IMR-90 (cell line): ENCODE measurements around the gene ITCH. TPM values are rescaled to one million over a fixed set of nuclear protein-coding genes. Genes with fewer than 3 reads are reported as not detected.

Source experiments
- ATAC-seq: fragments of 200-7000 bp; cut with Tn5 transposase; 2 replicates; pipeline ENCODE4 v1.9.1; 2020; ENCODE audit warnings: low read depth, mild to moderate bottlenecking, moderate library complexity
- BruUV-seq: library from RNA; stranded (reverse); fragments of 400-500 nt; replicated peaks from 2 replicates; lab custom pipeline; 2021; lab: Mats Ljungman, UMichigan
- CTCF ChIA-PET: fragments of 300-600 bp; formaldehyde crosslinking; extraction: SDS; loops from one replicate; lab custom pipeline; 2021; ENCODE audit warnings: antibody characterized with exemption; lab: Yijun Ruan, JAX
- POLR2A ChIA-PET: fragments of 300-600 bp; sonication (Branson Sonifier 250); formaldehyde crosslinking; loops from one replicate; lab custom pipeline; 2022; ENCODE audit warnings: antibody characterized with exemption; ENCODE audit not compliant: unreplicated experiment; lab: Charles Lee
- DNase-seq: peaks from one replicate; pipeline ENCODE4 v3.0.0; 2013
- H2AFZ ChIP-seq: replicated peaks from 2 replicates; pipeline ENCODE3; 2013; ENCODE audit warnings: low read length, mild to moderate bottlenecking; ENCODE audit not compliant: poor library complexity
- H2AK5ac ChIP-seq: 2 replicates; pipeline ENCODE4 v1.6.1; 2013; ENCODE audit warnings: low read depth, low read length, inconsistent platforms
- H2AK9ac ChIP-seq: replicated peaks from 2 replicates; pipeline ENCODE3; 2013; ENCODE audit warnings: mild to moderate bottlenecking, low read depth, low read length, moderate library complexity; ENCODE audit not compliant: poor library complexity
- H2BK120ac ChIP-seq: 2 replicates; pipeline ENCODE4 v1.6.1; 2013; ENCODE audit warnings: low read depth, low read length, inconsistent platforms
- H2BK15ac ChIP-seq: 3 replicates; pipeline ENCODE4 v1.6.1; 2013; ENCODE audit warnings: low read depth, low read length, inconsistent platforms
- H2BK20ac ChIP-seq: 2 replicates; pipeline ENCODE4 v1.6.1; 2013; ENCODE audit warnings: low read depth, mild to moderate bottlenecking, inconsistent platforms, low read length, moderate library complexity
- H2BK5ac ChIP-seq: 2 replicates; pipeline ENCODE4 v1.6.1; 2013; ENCODE audit warnings: mild to moderate bottlenecking, low read depth, low read length, inconsistent platforms; ENCODE audit not compliant: poor library complexity, severe bottlenecking
- H3K14ac ChIP-seq: replicated peaks from 2 replicates; pipeline ENCODE4 v1.6.1; 2013; ENCODE audit warnings: low read depth, low read length, inconsistent platforms
- H3K18ac ChIP-seq: 2 replicates; pipeline ENCODE4 v1.6.1; 2013; ENCODE audit warnings: low read depth, low read length, control low read depth
- H3K23ac ChIP-seq: 2 replicates; pipeline ENCODE4 v1.6.1; 2013; ENCODE audit warnings: low read depth, low read length, inconsistent platforms
- H3K27ac ChIP-seq: 2 replicates; pipeline ENCODE4 v1.5.1; 2013; ENCODE audit warnings: mild to moderate bottlenecking, control low read depth, low read length; ENCODE audit not compliant: insufficient read depth
- H3K27me3 ChIP-seq: 2 replicates; pipeline ENCODE4 v1.6.1; 2013; ENCODE audit warnings: low read length; ENCODE audit not compliant: control insufficient read depth, insufficient read depth
- H3K36me3 ChIP-seq: 2 replicates; pipeline ENCODE4 v1.6.1; 2013; ENCODE audit warnings: low read length, mixed read lengths; ENCODE audit not compliant: control insufficient read depth, insufficient read depth
- H3K4ac ChIP-seq: 2 replicates; pipeline ENCODE4 v1.6.1; 2013; ENCODE audit warnings: low read depth, low read length, inconsistent platforms
- H3K4me1 ChIP-seq: 2 replicates; pipeline ENCODE4 v1.6.1; 2013; ENCODE audit warnings: low read length, mixed read lengths; ENCODE audit not compliant: control insufficient read depth, insufficient read depth
- H3K4me2 ChIP-seq: 2 replicates; pipeline ENCODE4 v1.6.1; 2013; ENCODE audit warnings: low read depth, mild to moderate bottlenecking, control low read depth, low read length, moderate library complexity
- H3K4me3 ChIP-seq: 2 replicates; pipeline ENCODE4 v1.5.1; 2013; ENCODE audit warnings: low read depth, mild to moderate bottlenecking, control low read depth, low read length, moderate library complexity; ENCODE audit not compliant: insufficient read depth
- H3K56ac ChIP-seq: 2 replicates; pipeline ENCODE4 v1.6.1; 2013; ENCODE audit warnings: low read length, inconsistent platforms; ENCODE audit not compliant: insufficient read depth; ENCODE audit errors: extremely low read depth
- H3K79me1 ChIP-seq, 2 experiments: 2 replicates each; pipeline ENCODE4 v1.6.1; 2013; ENCODE audit warnings: low read length in 2 of 2, inconsistent platforms in 1 of 2, low read depth in 1 of 2
- H3K9ac ChIP-seq: 2 replicates; pipeline ENCODE4 v1.6.1; 2013; ENCODE audit warnings: low read depth, low read length, control low read depth
- H3K9me1 ChIP-seq: 2 replicates; pipeline ENCODE4 v1.6.1; 2013; ENCODE audit warnings: low read length, inconsistent platforms; ENCODE audit not compliant: insufficient read depth
- H3K9me3 ChIP-seq: 2 replicates; pipeline ENCODE4 v1.6.1; 2013; ENCODE audit warnings: low read length; ENCODE audit not compliant: control insufficient read depth, insufficient read depth
- H4K20me1 ChIP-seq: 2 replicates; pipeline ENCODE4 v1.6.1; 2013; ENCODE audit warnings: low read length, inconsistent platforms; ENCODE audit not compliant: insufficient read depth
- H4K5ac ChIP-seq: 2 replicates; pipeline ENCODE4 v1.6.1; 2013; ENCODE audit warnings: mild to moderate bottlenecking, low read depth, low read length, control low read depth
- H4K8ac ChIP-seq, 2 experiments: 2 replicates each; pipeline ENCODE4 v1.6.1; 2013; ENCODE audit warnings: low read depth in 2 of 2, low read length in 2 of 2, control low read depth in 1 of 2, inconsistent platforms in 1 of 2
- H4K91ac ChIP-seq: 2 replicates; pipeline ENCODE4 v1.6.1; 2013; ENCODE audit warnings: low read depth, low read length, inconsistent platforms; ENCODE audit not compliant: insufficient read depth
- BHLHE40 ChIP-seq: fragments of 150-350 bp; IDR thresholded peaks from 2 replicates; pipeline ENCODE4 v1.6.1; 2016; ENCODE audit warnings: mild to moderate bottlenecking, low read depth, low read length
- CEBPB ChIP-seq: IDR thresholded peaks from 2 replicates; pipeline ENCODE4 v1.6.1; 2012; ENCODE audit warnings: low read depth, low read length, improper control_type of control experiment
- CHD1 ChIP-seq: IDR thresholded peaks from 2 replicates; pipeline ENCODE4 v1.6.1; 2012; ENCODE audit warnings: low read depth, low read length, improper control_type of control experiment
- CTCF ChIP-seq: conservative IDR thresholded peaks from 2 replicates; pipeline ENCODE4 v1.5.1; 2012; ENCODE audit warnings: mild to moderate bottlenecking, low read depth, low read length, improper control_type of control experiment
- ELK1 ChIP-seq: fragments of 150-350 bp; IDR thresholded peaks from 2 replicates; pipeline ENCODE4 v1.6.1; 2016; ENCODE audit warnings: low read depth, mild to moderate bottlenecking, low read length, moderate library complexity, borderline replicate concordance
- FOS ChIP-seq: fragments of 150-350 bp; IDR thresholded peaks from 2 replicates; pipeline ENCODE4 v1.6.1; 2016; ENCODE audit warnings: low read depth, low read length
- MAFK ChIP-seq: IDR thresholded peaks from 2 replicates; pipeline ENCODE4 v1.6.1; 2012; ENCODE audit warnings: low read depth, low read length, improper control_type of control experiment
- MAZ ChIP-seq: IDR thresholded peaks from 2 replicates; pipeline ENCODE4 v1.6.1; 2012; ENCODE audit warnings: low read depth, mild to moderate bottlenecking, low read length, improper control_type of control experiment, moderate library complexity, borderline replicate concordance
- MXI1 ChIP-seq: IDR thresholded peaks from 2 replicates; pipeline ENCODE4 v1.6.1; 2012; ENCODE audit warnings: low read depth, mild to moderate bottlenecking, low read length, moderate library complexity, borderline replicate concordance
- NFE2L2 ChIP-seq: fragments of 150-350 bp; IDR thresholded peaks from 2 replicates; pipeline ENCODE4 v1.6.1; 2016; ENCODE audit warnings: low read depth, mild to moderate bottlenecking, low read length
- POLR2A ChIP-seq: IDR thresholded peaks from 2 replicates; pipeline ENCODE4 v1.6.1; 2012; ENCODE audit warnings: mild to moderate bottlenecking, low read depth, low read length
- RAD21 ChIP-seq: IDR thresholded peaks from 2 replicates; pipeline ENCODE4 v1.6.1; 2012; ENCODE audit warnings: low read length, improper control_type of control experiment
- RCOR1 ChIP-seq: IDR thresholded peaks from 2 replicates; pipeline ENCODE4 v1.6.1; 2012; ENCODE audit warnings: mild to moderate bottlenecking, low read length, improper control_type of control experiment; ENCODE audit not compliant: insufficient replicate concordance
- RFX5 ChIP-seq: IDR thresholded peaks from 2 replicates; pipeline ENCODE4 v1.8.0; 2012; ENCODE audit warnings: low read depth, mild to moderate bottlenecking, low read length, moderate library complexity
- SMC3 ChIP-seq: fragments of 150-350 bp; IDR thresholded peaks from 2 replicates; pipeline ENCODE4 v1.6.1; 2016; ENCODE audit warnings: low read depth, mild to moderate bottlenecking, antibody characterized with exemption, low read length, moderate library complexity
- USF2 ChIP-seq: fragments of 150-350 bp; IDR thresholded peaks from 2 replicates; pipeline ENCODE4 v1.6.1; 2017; ENCODE audit warnings: mild to moderate bottlenecking, antibody characterized with exemption, low read length, low read depth
- WGBS, 2 experiments: methylation state at CpG; one replicate each; pipeline versions ENCODE4 v1.1.5 to v1.1.7; 2013; ENCODE audit warnings: missing lambda C conversion rate in 2 of 2; ENCODE audit not compliant: insufficient read length in 1 of 2; ENCODE audit errors: extremely low coverage in 2 of 2; 5-methylcytosine and 5-hydroxymethylcytosine counted together
- dilution Hi-C: fragments of 300-500 bp; cut with HindIII; formaldehyde crosslinking; loops from one replicate; pipeline ENCODE4 v1.14.3; 2018; ENCODE audit warnings: low sequenced_read_pairs; ENCODE audit not compliant: unreplicated experiment
- in situ Hi-C: fragments of 300-500 bp; cut with MboI; formaldehyde crosslinking; loops from 3 replicates; pipeline ENCODE4 v1.14.3; 2019; ENCODE audit warnings: low sequenced_read_pairs, inconsistent platforms, mixed read lengths
- intact Hi-C: fragments of 100-400 bp; cut with micrococcal nuclease; formaldehyde crosslinking; loops from 2 replicates; pipeline ENCODE4 v1.10.0; 2022
- polyA plus RNA-seq, 3 experiments: library from polyadenylated mRNA; depleted of rRNA; stranded (reverse); fragments of >200 nt; gene quantifications; 2 replicates each; pipeline ENCODE4 v1.2.3, GENCODE V29; 2012; ENCODE audit warnings: low replicate concordance in 1 of 3
- total RNA-seq: library from RNA; depleted of rRNA; stranded (reverse); fragments of >200 nt; gene quantifications from 2 replicates; pipeline ENCODE4 v1.2.3, GENCODE V29; 2012

The ITCH gene
- total and polyA plus RNA-seq, 2 of the 4 experiments (the other 2 are of a cell fraction): 12.7 to 94.6 TPM

- no peak overlapping the region for H3K4me2 ChIP-seq
- H3K9me3 ChIP-seq: no peaks in the 10 kb centered on the region
- no peak overlapping the region for H3K9ac ChIP-seq
- no peak overlapping the region for H4K8ac ChIP-seq
- ATAC-seq (no peak), DNase-seq (no peak)
- no peak overlapping the region; the same call in 1 of the 2 replicates for H4K91ac ChIP-seq
- H2AK9ac ChIP-seq: no peak overlapping the region
- H4K20me1 ChIP-seq: no peaks in the 10 kb centered on the region; the same call in 1 of the 2 replicates
- no peak overlapping the region for H4K5ac ChIP-seq
- no peak overlapping the region; the same call in 1 of the 2 replicates for H2AK5ac ChIP-seq
- no peaks in the 10 kb centered on the region for H3K27me3 ChIP-seq
- no peak overlapping the region for H2BK120ac ChIP-seq
- no peak overlapping the region for H3K56ac ChIP-seq
- in situ Hi-C loops (no loop called here), dilution Hi-C loops (no loop called here), intact Hi-C loops (no loop called here)
- ChIA-PET CTCF (no interaction called here), POLR2A (no interaction called here)
- peak overlapping the region; percentile 23 for H2AFZ ChIP-seq
- no peak overlapping the region for H3K4me3 ChIP-seq
- no peaks in the 10 kb centered on the region for H3K79me1 ChIP-seq
- TF ChIP-seq CTCF (no peak), RFX5 (no peak), FOS (no peak), RAD21 (no peak), MAZ (no peak), MXI1 (no peak), BHLHE40 (no peak), USF2 (no peak), RCOR1 (no peak), ELK1 (no peak), CHD1 (no peak), POLR2A (no peak), NFE2L2 (no peak), SMC3 (no peak), MAFK (no peak), CEBPB (no peak)
- H2BK15ac ChIP-seq: no peak overlapping the region
- H2BK20ac ChIP-seq: no peak overlapping the region
- no peaks in the 10 kb centered on the region for H3K4me1 ChIP-seq
- H3K36me3 ChIP-seq: no peaks in the 10 kb centered on the region
- no TSS peak for BruUV-seq
- H3K23ac ChIP-seq: no peak overlapping the region
- H3K27ac ChIP-seq: no peak overlapping the region
- H3K4ac ChIP-seq: no peak overlapping the region
- no peak overlapping the region for H3K14ac ChIP-seq
- H3K9me1 ChIP-seq: 0 out of 2 replicates have a peak, but pooled peaks cover 5% of the 10 kb centered on the region
- no peak overlapping the region for H3K18ac ChIP-seq
- no CpG with 5 or more reads among the region's 13 CpGs for WGBS, 2 experiments
- H2BK5ac ChIP-seq: no peak overlapping the region
Measured at GRCh38 chr20:34549929-34550305, 186.8 kb downstream of the ITCH start.
